SK-N-SH (cell line): ENCODE measurements around the gene SPOCK1.

ENCODE experiments used
- CTCF ChIP-seq: fragments of 200-600 bp; sonication (generic); IDR thresholded peaks from 2 replicates; pipeline ENCODE4 v1.6.1; 2017; ENCODE audit warnings: antibody characterized with exemption, mild to moderate bottlenecking, moderate library complexity
- JUND ChIP-seq: IDR thresholded peaks from 2 replicates; pipeline ENCODE4 v1.4.0; 2012
- MXI1 ChIP-seq: IDR thresholded peaks from 2 replicates; pipeline ENCODE4 v1.6.1; 2012; ENCODE audit warnings: mild to moderate bottlenecking, low read depth, low read length, improper control_type of control experiment
- TAF1 ChIP-seq: IDR thresholded peaks from 2 replicates; pipeline ENCODE4 v1.6.1; 2012; ENCODE audit warnings: low read depth, mild to moderate bottlenecking, low read length, moderate library complexity, borderline replicate concordance

- TF ChIP-seq MXI1 = no peak
- no peak for TF ChIP-seq TAF1
- no peak for TF ChIP-seq CTCF
- TF ChIP-seq JUND = no peak
Measured at GRCh38 chr5:137346281-137346680, 152.8 kb downstream of the SPOCK1 start.
